ENCODE data around the gene TLR9. TPM values are rescaled to one million over a fixed set of nuclear protein-coding genes. Genes with fewer than 3 reads are reported as not detected.

The TLR9 gene
- total RNA-seq, 4 donors from 2014 or later = not detected

GRCh38 chr3:52185837-52186236, 39.6 kb downstream of the TLR9 start:
- 73% methylated on average over 2 of the region's 3 CpGs; no CpG with 5 or more reads in 1 of the 2 donors for WGBS, 2 donors
- intact Hi-C loops (cut with DNase I) = no loop called here
- Histone ChIP-seq H3K9me3 (no peaks in the 10 kb centered on the region), H3K4me3 (no peak overlapping the region), H3K36me3 (no peaks in the 10 kb centered on the region), H3K4me1 (peaks cover 8 to 22% (median 11%) of the 10 kb centered on the region in 3 donors), H3K27ac (no peak overlapping the region), H3K27me3 (no peaks in the 10 kb centered on the region)
- DNase-seq = no peak
- TF ChIP-seq, protein P1, sequence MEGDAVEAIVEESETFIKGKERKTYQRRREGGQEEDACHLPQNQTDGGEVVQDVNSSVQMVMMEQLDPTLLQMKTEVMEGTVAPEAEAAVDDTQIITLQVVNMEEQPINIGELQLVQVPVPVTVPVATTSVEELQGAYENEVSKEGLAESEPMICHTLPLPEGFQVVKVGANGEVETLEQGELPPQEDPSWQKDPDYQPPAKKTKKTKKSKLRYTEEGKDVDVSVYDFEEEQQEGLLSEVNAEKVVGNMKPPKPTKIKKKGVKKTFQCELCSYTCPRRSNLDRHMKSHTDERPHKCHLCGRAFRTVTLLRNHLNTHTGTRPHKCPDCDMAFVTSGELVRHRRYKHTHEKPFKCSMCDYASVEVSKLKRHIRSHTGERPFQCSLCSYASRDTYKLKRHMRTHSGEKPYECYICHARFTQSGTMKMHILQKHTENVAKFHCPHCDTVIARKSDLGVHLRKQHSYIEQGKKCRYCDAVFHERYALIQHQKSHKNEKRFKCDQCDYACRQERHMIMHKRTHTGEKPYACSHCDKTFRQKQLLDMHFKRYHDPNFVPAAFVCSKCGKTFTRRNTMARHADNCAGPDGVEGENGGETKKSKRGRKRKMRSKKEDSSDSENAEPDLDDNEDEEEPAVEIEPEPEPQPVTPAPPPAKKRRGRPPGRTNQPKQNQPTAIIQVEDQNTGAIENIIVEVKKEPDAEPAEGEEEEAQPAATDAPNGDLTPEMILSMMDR (IDR thresholded peaks at IDR 0.05) = no peak
- TF ChIP-seq POLR2A (IDR thresholded peaks at IDR 0.05) = no peak

DNA sequence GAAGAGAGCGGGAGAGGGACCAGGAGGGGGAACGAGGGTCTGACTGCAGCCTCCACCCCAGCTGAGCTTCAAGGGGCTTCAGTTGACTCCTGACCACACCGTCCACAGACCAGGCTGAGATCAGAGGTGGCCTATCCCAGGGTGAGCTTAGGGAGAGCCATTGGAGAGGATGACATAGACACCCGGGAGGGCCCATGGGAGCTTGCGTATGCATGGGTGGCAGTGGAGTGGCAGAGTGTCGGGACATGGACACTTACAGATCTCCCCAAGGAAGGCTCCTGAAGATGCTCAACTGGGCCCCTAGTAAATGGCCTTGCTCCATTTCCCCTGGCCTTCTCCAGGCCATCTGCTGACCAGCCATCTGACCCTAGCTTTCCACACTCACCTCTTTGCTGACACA, 40.1 kb downstream of the TLR9 start:
- H3K27ac ChIP-seq = no peak overlapping the region
- WGBS, 2 donors = 88 to 94% methylated on average over 2 to 5 of the region's 6 CpGs
- intact Hi-C loops (cut with DNase I) = no loop called here

DNA sequence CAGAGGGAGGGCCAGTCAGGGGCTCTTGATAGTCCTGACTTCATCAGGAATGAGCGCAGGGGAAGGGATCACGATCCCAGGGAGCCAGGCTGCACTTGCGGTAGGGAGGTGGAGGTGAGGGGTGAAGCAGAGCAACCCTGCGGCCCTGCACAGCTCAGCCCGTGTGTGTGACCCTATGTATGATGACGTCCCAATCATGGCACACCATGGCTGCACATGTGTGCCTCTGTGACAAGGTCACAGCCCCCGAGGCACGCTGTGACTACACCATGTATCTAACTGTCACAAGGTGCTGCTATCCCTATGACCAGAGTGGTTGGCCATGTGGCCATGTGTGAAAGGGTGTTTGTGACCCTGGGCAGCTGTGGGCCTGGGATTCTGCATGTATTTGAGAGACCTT, 40.8 kb downstream of the TLR9 start:
- 92% methylated on average over 2 of the region's 8 CpGs; no CpG with 5 or more reads in 1 of the 2 donors for WGBS, 2 donors
- Histone ChIP-seq H3K36me3 (no peaks in the 10 kb centered on the region), H3K4me1 (peaks cover 0 to 11% (median 0%) of the 10 kb centered on the region in 3 donors), H3K27me3 (no peaks in the 10 kb centered on the region), H3K9me3 (no peaks in the 10 kb centered on the region), H3K27ac (no peak overlapping the region), H3K4me3 (no peak overlapping the region)
- intact Hi-C loops (cut with DNase I) = no loop called here
- DNase-seq = no peak
- TF ChIP-seq POLR2A (IDR thresholded peaks at IDR 0.05) = no peak
- TF ChIP-seq, protein P1 (IDR thresholded peaks at IDR 0.05) = no peak

More for the DNA sequence above, 40.1 kb downstream of the TLR9 start:
- H3K4me3 ChIP-seq = no peak overlapping the region
- H3K4me1 ChIP-seq = peaks cover 3 to 17% (median 5%) of the 10 kb centered on the region in 3 donors
- H3K36me3 ChIP-seq = no peaks in the 10 kb centered on the region
- TF ChIP-seq POLR2A (IDR thresholded peaks at IDR 0.05) = no peak
- TF ChIP-seq, protein P1 (IDR thresholded peaks at IDR 0.05) = no peak
- H3K9me3 ChIP-seq = no peaks in the 10 kb centered on the region
- DNase-seq = no peak
- H3K27me3 ChIP-seq = no peaks in the 10 kb centered on the region

DNA sequence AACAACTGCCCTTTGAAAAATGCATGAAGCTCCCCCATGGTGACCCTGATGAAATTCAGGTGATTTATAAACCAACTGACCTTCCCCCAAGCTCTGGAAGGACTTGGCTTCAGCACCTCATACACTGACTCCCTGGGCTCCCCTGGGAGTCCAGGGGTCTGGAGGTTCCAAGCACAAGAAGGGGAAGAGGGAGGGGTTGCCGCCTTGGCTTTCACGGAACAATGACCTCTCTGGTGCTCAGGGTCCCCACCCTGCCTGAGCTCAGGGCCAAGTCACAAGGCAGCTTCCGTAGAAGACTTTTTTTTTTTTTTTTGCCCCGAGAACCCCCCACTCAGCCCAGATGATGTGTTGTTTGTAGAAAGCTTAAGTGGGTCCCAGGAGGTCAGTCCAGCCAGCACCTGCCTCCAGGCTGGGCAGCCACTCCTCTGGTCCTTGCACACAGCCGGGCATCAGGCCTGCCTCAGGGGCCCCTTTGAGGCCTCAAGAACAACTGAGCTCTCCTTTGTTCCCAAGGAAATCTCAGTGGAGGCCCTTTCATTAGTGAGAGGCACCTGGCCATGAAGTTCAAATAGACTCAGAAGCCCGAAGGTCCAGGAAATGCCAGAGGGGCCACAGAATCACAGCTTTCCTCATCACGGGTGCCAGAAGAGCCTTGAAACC, 41.5 kb downstream of the TLR9 start:
- 85% methylated on average over 2 to 5 of the region's 7 CpGs for WGBS, 2 donors
- DNase-seq = no peak
- Histone ChIP-seq H3K36me3 (no peaks in the 10 kb centered on the region), H3K27me3 (no peaks in the 10 kb centered on the region), H3K4me3 (no peak overlapping the region), H3K4me1 (peaks cover 0 to 6% (median 0%) of the 10 kb centered on the region in 3 donors), H3K27ac (no peak overlapping the region), H3K9me3 (no peaks in the 10 kb centered on the region)
- intact Hi-C loops (cut with DNase I) = no loop called here
- TF ChIP-seq, protein P1 (IDR thresholded peaks at IDR 0.05) = no peak
- no peak for TF ChIP-seq POLR2A (IDR thresholded peaks at IDR 0.05)

DNA sequence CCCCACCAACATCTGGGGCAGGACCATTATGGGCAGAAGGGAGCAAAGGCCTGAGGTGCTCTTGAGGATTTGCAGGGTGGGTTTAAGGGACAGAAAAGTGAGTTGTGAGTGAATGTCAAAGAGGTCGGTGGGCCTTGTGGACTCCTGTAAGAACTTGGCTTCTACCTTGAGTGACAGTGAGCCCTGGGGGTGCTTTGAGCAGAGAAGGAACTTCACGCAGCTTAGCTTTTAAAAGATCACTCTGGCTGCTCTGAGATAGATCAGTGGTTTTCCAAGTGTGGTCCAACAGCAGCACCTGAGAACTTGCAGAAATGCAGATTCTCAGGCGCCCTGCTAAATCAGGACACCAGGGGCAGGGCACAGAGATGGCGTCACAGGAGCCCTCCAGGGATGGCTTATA, 42.8 kb downstream of the TLR9 start:
- no peaks in the 10 kb centered on the region for H3K36me3 ChIP-seq
- peak overlapping the region in 2 of 4 donors; percentile 6 to 14 for H3K27ac ChIP-seq
- no peak for DNase-seq
- no peak for TF ChIP-seq POLR2A (IDR thresholded peaks at IDR 0.05)
- TF ChIP-seq, protein P1 (IDR thresholded peaks at IDR 0.05) = no peak
- peaks cover 0 to 8% (median 0%) of the 10 kb centered on the region in 3 donors for H3K4me1 ChIP-seq
- intact Hi-C loops (cut with DNase I) = no loop called here
- no peaks in the 10 kb centered on the region for H3K9me3 ChIP-seq
- H3K27me3 ChIP-seq = no peaks in the 10 kb centered on the region
- no peak overlapping the region for H3K4me3 ChIP-seq
- 68 to 83% methylated on average over 3 to 4 of the region's 4 CpGs for WGBS, 2 donors
